ENCODE measurements around the gene B4GALT1.
"Not testable (repeated sequence)": the region's sequence is repeated elsewhere in the genome, so short reads cannot be mapped to it uniquely, and the experiment has no call there.

Gene B4GALT1

DNA sequence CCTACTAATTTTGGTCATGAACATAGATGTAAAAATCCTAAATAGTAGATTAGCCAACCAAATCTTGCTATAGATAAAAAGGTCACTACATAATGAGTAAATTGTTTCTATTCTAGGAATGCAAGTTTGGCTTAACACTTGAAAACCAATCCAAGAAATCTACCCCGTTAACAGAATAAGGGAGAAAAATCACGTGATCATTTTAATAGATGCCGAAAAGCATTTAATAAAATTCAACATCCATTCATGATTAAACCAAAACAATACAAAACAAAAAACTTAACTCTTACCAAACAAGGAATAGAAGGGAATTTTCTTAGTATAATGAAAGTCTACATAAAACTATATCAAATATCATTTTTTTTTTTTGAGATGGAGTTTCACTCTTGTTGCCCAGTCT is 69.9 kb downstream of the B4GALT1 start:
- DNase-seq = no peak

DNA sequence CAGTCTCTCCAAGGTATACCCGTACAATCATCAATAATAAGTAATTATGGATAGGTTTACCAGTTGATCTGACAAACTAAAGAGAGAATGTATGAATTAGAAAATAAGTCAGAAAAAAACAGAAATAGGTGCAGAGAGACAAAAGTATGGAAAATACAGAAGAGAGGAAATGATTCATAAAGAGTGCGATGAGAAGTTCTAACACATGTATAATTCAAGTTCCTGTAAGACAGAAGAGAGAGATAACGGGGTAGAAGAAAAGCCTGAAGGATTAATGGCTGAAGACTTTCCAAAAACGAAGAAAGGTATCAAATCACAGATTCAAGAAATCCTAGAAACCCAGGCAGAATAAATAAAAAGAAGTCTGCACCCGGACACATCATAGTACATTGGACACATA is 74.5 kb downstream of the B4GALT1 start:
- no peak for DNase-seq

DNA sequence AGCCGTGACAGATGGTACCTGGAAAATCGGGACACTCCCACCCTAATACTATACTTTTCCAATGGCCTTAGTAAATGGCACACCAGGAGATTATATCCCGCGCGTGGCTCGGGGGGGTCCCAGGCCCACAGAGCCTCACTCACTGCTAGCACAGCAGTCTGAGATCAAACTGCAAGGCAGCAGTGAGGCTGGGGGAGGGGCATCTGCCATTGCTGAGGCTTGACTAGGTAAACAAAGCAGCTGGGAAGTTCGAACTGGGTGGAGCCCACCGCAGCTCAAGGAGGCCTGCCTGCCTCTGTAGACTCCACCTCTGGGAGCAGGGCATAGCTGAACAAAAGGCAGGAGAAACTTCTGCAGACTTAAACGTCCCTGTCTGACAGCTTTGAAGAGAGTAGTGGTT is 81.5 kb downstream of the B4GALT1 start:
- DNase-seq = not testable (repeated sequence)

DNA sequence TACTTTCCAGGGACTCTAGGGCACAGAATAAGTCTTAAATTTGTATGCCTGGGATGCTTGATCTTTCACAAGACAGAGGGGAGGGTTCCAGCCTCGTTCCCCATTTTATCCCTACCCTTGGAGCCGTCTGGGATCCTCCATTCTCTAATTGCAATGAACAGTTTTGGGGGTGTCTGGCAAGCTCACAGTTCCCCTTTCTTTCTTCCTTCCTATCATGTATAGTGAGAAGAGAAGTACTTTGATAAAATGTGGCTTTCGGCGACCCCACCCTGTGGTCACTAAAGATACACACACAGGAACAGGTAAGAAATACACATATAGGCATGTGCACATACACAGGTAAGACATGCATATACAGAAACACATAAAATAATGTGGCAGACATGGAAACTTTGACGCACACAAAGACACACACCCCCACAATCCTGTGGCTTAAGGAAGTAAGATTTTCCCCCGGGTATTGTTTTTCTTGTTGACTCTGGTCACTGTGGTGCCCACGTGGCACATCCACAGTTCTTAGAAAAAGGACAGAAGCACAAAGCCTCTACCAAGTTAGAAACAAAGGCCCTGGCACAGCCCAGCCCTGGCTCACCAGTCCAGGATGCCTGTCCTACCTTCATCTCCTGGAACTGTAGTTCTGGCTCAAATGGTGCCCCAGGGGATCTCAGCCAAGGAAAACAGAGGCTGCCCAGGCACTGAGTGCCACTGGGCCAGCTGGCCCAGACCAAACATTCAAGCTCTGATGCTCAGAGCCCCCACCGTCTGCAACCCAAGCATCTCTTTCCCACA is 84.4 kb downstream of the B4GALT1 start:
- peak in 1 of 2 donors; percentile 24 for DNase-seq

DNA sequence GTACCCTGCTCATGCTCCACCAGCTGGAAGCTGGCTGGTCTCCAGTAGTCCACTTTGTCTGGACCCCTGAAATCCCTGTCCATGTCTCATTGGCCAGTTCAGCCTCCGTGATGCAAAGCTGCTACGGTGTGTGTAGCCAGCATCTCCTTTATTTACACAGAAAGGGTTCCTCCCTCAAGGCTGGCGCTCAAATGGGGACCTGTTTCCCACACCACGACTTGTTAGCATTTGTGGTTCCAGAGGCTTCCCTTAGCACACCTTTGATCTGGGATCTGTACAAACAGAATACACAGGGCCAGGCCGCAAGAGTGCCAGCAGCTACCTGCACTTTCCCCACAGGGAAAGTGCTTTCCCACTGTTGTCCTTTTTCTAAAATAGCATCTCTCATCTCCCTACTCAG is 85.0 kb downstream of the B4GALT1 start:
- peak in 1 of 2 donors; percentile 14 for DNase-seq

DNA sequence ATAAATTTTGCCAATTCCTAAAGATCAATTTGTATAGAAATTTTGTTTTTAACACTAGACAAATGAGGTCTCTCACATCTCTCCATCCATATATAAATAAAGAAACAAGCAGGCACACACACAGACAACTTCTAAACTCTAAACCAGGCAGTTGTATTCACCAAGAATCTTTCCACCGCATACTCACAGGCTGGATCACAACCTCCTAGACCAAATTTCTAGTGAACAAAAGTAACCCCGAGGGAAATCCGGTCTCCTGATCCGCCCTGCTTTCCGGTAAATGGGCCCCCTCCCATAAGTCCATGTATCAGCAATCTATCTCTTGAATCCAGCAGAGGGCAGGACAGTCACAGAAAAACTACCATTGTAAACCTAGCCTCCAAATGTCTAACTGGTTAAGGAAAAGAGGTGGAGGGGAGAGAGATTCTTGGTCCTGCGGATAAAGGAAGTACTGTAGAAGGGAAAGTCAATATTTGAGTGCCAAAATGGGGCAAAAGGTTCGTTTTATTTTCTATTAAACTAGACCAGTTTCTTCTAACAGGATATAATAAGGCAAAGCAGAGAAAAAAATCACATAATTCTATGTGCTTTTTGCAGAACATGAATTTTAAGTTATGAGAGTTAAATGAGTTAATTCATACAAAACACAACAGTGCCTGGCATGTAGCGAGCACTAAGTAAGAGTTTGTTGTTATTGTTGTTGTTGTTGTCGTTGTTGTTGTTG is 85.8 kb downstream of the B4GALT1 start:
- DNase-seq = peak; percentile 52 to 67

DNA sequence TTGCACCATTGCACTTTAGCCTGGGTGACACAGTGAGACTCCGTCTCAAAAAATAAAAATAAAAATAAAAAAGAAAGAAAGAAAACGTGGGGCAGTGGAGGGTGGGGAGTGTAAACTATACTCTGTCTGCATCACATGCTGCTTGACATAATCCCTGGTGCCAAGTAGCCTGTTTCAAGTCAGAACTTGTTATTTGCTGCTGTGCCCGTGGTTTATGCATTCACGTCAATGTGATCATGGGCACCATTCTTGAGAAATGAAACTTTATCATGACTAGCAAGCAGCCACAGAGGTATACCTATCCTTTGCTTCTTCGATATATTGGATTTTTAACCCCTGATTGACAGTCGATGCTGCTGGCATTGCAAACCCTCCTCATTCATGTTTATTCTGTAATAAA is 86.6 kb downstream of the B4GALT1 start:
- DNase-seq = no peak

DNA sequence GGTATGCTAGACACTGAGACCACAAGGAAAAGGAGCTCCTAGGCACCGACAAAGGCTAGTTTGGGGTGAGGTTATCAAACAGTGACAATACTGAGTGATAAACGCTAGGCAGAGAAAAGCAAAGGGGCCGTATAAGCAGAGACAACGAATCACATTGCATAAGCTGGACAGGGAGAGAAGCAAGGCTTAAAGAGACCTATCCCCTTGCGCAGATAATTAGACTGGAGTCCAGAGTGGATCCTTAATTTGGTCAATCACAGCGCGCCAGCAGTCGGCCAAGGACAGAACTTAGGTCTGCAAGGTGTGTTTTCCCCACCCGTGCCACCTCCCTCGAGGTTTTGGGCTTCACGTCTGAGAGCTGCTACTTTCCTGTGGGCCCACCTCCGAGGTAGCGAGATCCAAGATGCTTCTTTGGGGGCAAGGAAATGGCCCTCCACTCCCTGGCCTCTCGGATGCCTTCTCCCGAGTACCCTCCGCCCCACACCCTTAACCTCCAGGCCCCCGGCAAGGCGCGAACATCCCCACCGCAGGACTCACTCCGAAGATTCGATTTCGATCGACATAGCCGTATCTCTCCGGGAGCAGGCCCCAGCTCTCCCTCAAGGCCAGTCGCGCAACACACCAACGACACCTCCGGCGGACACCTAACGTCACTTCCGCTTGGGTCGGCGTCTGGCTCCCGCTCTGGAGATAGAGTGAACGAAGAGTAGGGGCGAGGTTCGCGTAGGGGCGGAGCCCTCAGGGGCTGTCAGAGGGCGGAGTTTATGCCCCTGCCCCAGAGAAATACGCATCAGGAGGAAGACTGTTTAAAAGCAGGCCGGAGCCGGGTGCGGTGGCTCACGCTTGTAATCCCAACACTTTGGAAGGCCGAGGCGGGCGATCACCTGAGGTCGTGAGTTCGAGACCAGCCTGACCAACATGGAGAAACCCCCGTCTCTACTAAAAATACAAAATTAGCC is 90.8 kb downstream of the B4GALT1 start, which contains the start of gene SMU1:
TSS of gene SMU1 (minus strand) at position 629 of the 959 bp plus-strand sequence. CDS start at position 563, 66 bp downstream.
- peak; percentile 94 for DNase-seq

DNA sequence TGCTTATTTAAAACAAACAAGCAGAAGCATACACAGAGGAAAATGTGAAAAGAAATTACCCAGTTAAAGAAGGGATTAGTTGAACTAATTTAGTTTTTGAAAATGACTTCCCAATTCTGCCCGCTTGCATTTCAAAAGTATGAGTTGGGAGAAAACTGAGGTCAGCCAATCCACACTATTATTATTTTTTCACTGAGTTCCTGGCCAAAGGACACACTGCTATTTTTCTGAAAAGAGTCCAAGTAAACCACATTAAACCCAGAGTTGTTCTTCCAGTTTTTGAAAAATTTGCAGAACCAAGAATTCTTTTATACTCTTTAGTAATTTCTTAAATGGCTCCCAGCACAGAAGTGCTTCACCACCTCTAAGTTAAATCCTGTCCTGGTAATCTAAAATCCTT is 98.1 kb downstream of the B4GALT1 start:
- DNase-seq = no peak

DNA sequence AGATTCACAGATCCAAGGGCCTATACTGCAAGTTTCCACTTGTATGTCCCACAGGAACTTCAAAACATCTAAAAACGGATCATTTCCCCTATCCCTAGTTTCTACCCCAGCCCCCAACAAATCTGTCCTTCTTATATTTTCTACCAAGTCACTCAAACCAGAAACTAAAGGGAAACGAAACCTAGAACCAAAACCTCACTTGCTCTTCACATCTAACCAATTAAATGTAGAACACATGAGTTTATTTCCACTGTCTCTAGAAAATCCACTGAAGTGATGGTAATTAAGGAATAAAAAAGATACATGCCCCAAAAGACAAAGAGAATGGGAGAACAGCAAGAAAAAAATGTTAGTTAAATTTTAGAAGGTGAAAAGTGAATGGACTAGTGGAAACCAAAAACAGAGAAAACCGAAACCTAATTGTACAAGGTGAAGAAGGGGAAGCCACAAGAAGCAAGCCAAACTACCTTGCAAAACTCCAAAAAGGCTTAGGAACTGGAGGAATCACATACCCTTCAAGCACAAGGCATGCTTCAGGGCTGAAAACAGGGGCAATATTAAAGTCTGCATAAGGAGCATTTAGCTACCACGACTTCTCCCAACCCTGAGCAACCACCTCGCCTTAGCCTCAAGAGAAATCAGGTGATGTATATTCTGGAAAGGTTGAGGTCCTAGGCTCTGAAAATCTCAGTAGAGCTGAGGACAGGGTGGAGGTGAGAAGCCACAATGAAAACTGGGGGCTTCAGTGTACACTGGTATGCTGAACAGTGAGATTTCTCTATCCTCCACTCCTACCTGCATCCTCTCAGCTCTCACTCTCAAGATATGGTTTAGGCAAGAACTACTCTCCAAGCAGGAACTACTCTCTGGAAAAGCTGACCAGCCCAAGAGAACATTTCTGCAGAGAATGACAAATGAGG is 101.7 kb downstream of the B4GALT1 start:
- DNase-seq = no peak

All from stimulated activated CD4-positive, alpha-beta T cell treated with anti-CD3 and anti-CD28 coated beads, Interleukin-2, amount 100 ng/mL, for 24 hours (primary cell).